GM19395 (cell line): ENCODE data around the gene TMEM130.
"Not testable (repeated sequence)": the region's sequence is repeated elsewhere in the genome, so short reads cannot be mapped to it uniquely, and the experiment has no call there.

ENCODE experiments used
- ATAC-seq: cut with Tn5 transposase; IDR thresholded peaks from one replicate; pipeline ENCODE4 v1.9.1; 2021; ENCODE audit warnings: mild to moderate bottlenecking, moderate library complexity; ENCODE audit not compliant: unreplicated experiment

TMEM130 gene

DNA sequence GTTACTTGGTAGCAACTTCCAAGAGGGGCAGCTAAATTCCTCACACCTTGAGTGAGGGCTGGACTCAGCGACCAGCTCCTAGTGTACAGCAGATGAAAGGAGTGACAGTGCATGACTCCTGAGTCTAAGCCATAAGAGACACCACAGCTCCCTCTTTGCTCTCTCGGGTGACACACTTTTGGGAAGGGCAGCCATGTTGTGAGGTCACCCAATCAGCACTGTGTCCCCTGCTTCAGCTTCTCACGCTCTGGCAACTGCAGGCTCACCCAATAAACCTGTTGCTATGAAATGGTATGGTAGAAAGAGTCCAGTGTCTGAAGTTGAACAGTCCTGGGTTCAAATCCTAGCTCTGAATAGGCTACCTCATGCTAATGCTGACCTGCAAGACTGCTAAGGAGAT lies 20.9 kb downstream of the TMEM130 start:
- ATAC-seq = no peak

DNA sequence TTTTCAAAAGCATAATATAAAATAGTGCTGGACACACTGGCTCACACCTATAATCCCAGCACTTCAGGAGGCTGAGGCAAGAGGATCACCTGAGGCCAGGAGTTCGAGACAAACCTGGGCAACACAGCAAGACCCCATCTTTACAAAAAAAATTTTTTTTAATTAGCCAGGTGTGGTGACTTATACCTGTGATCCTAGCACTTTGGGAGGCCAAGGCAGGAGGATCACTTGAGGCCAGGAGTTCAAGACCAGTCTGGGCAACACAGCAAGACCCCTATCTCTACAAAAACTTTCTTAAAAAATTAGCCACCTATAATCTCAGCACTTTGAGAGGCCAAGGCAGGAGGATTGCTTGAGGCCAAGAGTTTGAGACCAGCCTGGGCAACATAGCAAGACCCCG lies 27.3 kb downstream of the TMEM130 start:
- not testable (repeated sequence) for ATAC-seq

DNA sequence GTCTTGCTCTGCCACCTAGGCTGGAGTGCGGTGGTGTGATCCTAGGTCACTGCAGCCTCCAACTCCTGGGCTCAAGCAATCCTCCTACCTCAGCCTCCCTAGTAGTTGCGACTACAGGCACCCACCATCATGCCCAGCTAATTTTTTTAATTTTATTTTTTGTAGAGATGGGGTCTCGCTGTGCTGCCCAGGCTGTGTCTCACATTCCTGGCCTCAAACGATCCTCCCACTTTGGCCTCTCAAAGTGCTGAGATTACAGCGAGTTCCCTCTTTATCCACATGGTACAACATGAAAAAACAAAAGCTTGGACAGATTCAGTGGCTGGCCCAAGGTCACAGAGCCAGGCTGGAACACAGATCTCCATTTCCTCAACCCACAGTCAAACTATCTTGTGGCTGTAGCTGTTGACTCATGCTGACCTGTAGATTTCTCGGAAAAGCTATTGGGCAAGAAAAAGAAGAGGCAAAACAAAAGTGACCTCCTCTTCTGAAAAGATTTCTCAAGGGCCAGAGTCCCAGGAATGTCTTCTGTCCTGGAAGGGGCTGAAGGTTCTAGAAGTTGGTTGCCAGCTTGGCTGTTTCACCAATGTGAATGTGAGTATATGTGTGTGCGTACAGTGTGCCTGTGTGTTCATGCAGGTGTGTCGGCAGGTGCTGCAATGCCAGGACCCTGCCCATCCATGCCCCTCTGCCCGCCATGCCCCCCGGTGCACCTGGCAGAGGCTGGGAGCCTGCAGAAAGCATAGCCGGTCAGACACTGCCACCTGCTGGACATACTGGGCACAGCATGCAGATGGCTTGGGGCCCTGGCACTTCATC lies 28.4 kb downstream of the TMEM130 start:
- no peak for ATAC-seq

DNA sequence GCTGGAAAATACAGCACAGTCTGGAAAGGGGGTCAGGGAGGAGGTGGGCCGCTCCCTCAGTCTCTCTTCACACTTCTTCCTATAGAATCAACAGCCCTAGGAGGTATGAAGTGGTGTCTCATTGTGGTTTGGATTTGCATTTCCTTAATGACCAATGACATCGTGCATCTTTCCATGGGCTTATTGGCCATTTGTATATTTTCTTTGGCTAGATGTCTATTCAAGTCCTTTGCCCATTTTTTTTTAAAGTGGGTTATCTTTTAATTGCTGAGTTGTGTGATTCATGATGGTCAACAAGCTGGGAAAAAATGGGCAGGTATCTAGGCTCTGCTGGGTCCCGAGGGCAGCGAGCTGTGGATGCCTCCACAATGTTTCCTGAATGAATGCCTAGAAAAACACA lies 29.1 kb downstream of the TMEM130 start:
- no peak for ATAC-seq

DNA sequence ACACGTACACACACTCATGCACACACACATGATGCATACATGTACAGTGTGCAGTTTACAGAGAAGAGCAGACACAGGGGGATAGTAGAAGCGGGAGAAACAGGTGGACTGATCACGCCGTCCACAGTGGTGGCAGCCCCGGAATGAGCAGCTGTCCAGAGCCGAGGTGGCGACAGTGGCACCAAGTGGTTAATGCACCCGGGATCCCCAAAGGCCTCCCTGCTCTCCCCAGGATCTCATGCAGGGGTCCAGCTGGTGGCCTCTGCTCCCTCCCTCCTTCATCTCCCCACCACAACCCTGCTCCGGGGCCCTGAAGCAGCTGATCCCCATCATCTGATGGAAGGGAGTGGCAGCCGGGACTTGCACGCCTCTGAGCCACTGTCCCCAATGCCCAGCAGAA lies 29.7 kb downstream of the TMEM130 start:
- no peak for ATAC-seq

DNA sequence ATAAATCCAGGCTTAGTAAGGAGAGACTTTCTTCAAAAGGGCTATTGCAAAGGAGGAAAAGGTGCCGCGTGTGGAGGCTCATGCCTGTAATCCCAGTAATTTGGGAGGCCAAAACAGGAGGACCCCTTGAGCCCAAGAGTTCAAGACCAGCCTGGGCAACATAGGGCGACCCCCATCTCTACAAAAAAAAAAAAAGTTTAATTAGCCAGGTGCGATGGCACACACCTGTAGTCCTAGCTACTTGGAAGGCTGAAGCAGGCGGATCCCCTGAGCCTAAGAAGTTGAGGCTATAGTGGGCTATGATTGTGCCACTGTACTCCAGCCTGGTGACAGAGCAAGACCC lies 32.2 kb downstream of the TMEM130 start:
- ATAC-seq = no peak

DNA sequence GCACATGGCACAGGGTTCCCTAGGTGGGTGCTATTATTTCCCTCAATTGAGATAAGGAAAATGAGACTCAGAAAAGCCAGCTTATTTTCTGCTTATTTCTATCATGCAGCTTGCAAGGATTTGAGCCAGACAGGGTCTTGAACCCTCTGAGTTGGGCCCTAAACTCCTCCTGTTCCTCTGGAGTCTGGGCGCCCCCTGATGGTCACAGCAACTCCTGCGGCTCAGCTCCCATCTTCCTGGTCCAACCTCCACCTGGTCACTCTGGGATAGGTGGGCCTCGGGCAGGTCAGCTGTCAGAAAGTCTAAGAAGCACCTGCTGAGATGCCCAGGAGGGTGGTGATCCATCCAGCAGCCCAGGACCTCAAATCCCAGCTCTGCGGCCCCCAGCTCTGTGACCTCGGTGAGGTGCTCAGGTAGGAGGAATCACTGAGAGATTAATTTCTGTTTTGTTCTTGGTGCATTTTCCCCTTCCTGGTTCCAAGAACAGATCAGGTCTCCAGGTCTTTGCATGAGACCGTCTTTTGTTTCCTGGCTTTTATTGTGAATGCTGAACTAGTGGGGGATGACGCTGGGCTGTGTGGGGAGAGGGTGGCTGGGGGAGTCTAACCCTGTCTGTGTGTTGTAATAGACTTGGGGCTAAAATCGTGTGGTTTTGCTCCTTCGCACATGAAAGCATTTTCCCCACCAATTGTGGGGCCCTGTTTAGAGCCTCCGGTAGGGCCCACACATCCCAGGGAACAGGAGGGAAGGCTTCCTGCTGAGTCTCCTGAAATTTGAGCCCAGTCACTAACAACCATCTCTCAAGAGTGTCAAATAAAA lies 32.8 kb downstream of the TMEM130 start:
- no peak for ATAC-seq

DNA sequence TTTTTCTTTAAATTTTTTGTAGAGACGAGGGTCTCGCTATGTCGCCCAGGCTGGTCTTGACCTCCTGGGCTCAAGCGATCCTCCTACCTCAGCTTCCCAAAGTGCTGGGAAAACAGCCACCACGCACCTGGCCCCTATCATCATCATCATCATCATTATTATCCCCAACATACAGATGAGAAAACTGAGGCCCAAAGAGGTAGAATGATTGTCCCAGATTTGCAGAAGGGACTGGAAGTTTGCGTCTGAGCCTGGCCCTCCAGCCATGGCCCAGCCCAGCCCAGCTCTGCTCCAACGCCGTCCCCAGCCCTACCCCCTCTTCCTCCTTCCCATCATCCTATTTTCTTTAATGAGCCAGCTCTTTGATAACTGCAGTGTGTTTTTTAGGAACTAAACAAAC lies 34.9 kb downstream of the TMEM130 start:
- no peak for ATAC-seq

DNA sequence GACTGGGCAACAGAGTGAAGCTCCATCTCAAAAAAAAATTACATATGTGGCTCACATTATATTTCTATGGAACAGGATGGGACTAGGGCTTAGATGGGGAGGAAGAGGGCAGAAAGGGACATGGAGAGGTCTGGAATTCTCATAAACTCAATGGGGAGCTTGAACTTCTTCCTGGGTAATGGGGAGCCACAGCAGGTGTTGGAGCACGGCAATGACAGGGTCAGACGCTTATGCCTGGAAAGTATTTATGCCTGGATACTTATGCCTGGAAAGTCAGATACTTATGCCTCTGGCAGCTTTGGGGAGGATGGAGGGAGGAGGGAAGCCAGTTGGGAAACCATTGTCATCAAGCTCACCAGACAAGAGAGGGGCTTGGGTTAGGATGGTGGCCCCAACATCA lies 36.8 kb downstream of the TMEM130 start:
- ATAC-seq = no peak

DNA sequence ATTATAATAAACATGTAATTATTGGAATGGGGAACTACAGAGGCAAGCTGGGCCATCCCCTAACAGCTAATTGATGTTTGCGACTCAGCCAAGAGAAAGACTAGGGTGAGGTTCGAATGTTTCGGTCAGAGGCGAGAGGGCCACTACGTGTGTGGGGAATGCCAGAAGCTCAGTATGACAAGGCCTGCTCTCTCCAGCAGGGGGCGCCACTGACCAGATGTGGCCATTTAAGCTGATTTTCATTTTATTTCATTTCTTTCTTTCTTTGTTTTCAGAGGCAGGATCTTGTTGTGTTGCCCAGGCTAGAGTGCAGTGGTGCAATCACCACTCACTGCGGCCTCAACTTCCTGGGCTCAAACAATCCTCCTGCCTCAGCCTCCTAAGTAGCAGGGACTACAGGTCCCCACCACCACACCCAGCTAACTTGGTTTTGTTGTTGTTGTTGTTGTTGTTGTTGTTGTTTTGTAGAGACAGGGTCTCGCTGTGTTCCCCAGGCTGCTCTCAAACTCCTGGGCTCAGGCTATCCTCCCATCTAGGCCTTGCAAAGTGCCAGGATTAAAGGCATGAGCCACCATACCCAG lies 38.1 kb downstream of the TMEM130 start:
- no peak for ATAC-seq

DNA sequence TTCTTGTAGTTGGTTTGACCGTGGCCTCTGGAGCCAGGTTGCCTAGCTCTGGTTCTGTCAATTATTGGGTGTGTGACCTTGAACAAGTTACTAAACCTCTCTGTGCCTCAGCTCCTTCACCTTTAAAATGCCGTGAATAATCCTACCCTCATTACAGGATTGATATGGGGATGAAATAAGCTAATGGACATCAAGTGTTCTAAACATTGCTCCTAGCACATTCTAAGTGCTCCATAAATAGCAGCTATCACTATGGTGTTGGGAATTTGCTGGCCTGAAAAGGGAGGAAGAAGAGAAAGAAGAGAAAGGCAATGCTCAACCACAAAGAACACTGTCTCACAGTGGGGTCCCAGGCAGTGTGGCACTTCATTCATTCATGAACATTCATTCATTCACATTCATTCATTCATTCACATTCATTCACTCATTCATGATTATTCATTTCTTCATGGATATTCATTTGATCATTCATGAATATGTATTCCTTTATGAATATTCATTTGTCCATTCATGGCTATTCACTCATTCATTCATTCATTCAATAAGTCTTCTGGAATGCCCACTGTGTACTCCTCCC lies 38.8 kb downstream of the TMEM130 start:
- ATAC-seq = no peak

DNA sequence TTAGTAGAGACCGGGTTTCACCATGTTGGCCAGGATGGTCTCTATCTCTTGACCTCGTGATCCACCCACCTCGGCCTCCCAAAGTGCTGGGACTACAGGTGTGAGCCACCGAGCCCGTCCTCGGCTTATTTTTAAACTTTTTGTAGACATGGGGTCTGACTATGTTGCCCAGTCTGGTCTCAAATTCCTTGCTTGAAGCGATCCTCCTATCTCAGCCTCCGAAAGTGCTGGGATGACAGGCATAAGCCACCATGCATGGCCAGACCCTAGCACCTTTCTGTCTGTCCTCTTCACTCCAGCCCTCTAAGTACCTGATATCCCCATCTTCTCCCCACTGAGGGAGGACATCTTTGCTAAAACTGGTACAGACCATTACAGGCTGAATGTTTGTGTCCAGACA lies 41.4 kb downstream of the TMEM130 start:
- no peak for ATAC-seq

DNA sequence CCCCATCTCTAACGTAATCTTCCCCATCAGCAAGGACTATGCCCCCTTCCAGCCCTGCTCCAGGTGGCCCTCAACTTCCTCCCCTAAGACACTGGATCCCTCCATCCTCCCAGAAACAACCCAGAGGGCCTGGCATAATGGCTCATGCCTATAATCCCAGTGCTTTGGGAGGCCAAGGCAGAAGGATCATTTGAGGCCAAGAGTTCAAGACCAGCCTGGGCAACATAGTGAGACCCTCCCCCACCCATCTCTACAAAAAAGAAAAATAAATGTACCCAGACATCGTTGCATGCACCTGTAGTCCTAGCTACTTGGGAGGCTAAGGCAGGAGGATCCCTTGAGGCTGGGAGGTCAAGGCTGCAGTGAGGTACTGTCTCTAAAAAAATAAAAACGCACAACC lies 42.6 kb downstream of the TMEM130 start:
- ATAC-seq = no peak

DNA sequence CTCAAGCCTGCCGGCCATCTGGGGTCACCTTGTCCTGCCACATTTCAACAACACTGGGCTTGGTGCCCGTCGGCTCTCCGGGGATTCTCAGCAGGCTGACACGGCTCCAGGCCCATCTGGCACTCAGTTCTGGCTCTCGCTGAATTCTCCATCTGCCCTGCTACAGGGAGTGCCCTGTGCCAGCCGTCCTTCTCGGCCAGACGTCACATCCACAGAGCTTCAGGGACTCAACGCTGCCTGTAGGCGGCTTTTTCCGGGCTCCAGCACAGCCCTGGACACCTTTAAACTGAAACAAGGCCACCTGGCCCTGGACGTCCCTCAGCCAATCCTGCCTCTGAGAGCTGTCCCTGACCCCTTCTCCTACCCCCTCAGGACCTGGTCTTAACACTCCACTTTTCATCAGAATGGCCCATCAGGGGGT lies 43.0 kb downstream of the TMEM130 start:
- ATAC-seq = no peak

DNA sequence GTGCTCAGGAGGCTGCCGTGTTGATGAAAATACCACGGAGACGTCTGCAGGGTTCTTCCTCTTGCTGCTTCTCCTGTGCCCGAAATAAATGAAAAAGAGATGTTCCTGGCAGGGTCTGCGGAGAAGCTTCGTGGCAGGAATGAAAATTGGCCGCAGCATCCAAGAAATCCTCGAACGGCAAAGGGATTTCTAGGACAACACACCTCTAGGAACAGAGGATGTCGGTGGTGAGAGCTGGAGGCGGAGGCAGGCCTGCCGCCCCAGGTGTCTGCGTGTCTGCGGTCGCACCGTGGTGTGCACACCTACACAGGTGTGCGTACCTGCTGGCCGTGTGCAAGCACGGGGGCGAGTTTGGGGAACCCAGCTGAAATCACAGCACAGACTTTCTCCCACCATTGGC lies 43.4 kb downstream of the TMEM130 start:
- ATAC-seq = no peak

DNA sequence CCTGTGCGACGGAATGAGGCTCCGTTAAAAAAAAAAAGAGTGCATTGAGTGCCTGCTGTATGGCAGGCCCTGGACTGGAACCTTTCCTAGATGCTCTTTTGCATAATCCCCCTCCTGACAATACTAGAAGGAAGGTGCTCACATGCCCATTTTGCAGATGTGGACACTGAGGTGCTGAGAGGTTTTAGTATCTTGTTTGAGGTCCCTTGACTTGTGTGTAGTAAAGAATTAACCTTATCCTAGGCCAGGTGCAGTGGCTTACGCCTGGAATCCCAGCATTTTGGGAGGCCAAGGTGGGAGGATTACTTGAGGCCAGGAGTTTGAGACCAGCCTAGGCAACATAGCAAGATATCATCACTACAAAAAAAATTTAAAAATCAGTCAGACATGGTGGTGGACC lies 46.6 kb downstream of the TMEM130 start:
- no peak for ATAC-seq

DNA sequence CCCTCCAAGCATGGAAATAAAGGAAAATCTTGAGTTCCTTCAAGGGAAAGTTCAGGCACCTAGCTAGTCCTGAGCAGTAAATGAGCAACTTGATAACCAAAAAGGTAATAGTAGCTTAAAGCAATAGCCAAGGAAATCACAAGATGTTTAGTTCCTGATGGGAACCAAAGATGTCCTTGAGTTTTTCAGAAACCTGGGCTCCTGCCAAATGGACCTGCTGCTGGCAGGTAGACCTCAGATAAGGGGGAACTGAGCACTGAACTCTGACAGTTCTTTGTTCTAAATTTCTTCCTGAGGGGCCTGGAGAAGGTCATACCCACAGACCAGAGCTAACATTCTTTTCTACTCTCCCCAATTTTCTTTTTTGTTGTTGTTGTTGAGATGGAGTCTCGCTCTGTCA lies 48.5 kb downstream of the TMEM130 start:
- no peak for ATAC-seq

DNA sequence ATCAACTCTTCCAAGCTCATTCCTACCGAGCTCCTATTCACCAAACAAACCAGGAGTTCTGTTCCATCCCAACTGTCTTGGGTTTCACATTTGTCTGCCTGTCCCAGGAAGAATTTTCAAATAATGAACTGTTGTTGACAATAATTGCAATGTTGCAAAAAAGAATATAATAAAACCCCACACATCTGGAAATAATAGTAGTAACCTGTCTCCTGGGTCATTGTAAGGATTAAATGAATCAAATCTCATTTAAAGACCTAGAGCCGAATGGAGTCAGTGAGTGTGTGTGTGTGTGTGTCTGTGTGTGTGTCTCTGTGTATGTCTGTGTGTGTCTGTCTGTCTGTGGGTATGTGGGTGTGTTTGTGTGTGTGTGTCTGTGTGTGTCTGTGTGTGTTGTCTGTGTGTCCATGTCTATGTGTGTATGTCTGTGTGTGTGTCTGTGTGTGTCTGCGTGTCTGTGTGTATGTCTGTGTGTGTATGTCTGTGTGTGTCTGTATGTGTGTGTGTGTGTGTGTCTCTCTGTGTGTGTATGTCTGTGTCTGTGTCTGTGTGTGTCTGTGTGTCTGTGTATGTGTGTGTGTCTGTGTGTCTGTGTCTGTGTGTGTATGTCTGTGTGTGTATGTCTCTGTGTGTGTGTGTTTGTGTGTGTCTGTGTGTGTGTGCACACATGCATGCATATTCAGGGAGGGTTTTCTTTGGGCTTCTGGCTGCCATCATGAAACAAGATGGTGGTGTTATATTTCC lies 52.7 kb downstream of the TMEM130 start:
- no peak for ATAC-seq

DNA sequence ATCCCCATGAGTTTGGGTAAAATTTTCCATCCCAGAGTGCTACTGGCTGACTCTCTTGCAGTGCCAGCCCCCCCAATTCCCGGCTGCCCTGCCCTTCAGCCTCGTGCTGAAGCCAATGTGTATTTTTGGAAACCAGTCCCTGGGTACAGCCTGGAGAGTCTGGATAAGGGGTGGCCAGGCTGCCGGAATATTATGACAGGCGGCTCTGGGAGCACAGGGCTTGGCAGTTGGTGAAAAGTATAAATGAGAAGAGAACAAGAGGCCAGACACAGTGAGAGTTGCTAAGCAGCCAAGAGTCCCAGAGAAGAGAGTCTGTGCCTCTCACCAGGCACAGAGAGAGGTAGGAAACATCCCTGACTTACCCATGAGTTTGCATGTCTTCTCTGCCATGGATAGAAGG lies 53.6 kb downstream of the TMEM130 start:
- no peak for ATAC-seq

DNA sequence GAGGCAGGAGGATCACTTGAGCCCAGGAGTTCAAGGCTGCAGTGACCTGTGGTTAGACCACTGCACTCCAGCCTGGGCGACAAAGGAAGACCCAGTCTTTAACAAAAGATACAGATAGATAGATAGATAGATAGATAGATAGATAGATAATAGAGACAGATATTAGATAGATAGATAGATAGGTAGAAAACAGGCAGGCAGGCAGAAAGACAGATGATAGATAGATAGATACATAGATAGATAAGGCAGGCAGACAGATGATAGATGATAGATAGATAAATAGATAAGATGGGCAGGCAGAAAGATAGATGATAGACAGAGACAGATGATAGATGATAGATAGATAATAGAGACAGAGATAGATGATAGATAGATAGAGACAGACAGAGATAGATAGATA lies 54.5 kb downstream of the TMEM130 start:
- ATAC-seq = no peak

DNA sequence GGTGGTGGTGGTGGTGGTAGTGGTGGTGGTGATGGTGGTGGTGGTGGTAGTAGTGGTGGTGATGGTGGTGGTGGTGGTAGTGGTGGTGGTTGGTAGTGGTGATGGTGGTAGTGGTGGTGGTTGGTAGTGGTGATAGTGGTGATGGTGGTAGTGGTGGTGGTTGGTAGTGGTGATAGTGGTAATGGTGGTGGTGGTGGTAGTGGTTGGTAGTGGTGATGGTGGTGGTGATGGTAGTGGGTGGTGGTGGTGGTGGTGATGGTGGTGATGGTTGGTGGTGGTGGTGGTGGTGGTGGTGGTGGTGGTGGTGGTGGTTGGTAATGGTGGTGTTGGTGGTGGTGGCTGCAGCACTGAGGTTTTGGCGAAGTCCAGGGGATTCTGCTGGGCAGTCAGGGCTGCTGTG lies 58.5 kb downstream of the TMEM130 start:
- no peak for ATAC-seq
